ENCODE measurements around the gene RRAGC.

RRAGC gene

GRCh38 chr1:38790422-38791163 lies 69.0 kb downstream of the RRAGC start:
- no peak overlapping the region for H3K4me3 ChIP-seq
- no peak overlapping the region for H3K27ac ChIP-seq

DNA sequence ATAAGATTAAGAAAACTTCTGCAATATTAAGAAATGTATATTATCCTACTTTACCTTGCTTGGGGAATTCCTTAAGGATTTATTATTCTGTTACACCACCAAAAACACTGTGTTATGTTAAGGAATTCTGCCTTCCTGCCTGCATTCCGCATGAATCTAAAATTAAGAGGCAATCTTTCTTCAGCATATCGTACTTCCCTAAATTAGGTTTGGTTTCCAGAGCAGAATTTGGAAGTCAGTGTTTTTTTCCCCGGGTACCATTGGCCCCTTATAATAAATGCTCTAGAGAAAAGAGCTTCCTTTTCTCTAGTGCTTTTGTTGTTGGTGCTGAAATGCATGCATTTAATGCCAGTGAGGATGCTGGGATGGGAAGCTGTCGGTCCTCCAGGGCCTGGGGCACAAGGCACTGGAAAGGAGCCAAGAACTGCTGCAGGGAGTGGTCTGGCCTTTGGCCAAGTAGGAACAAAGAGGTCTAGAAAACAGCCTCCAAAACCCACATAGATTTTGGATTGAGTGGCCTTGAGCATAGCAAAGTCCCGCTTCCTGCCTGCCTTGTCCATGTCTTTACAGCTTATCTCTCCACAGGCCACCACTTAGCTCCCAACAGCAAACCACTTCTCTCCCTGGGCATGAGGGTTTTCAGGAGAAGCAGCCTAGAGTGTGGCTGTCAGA lies 69.9 kb downstream of the RRAGC start:
- no peak overlapping the region for H3K27ac ChIP-seq
- no peak overlapping the region for H3K4me3 ChIP-seq

DNA sequence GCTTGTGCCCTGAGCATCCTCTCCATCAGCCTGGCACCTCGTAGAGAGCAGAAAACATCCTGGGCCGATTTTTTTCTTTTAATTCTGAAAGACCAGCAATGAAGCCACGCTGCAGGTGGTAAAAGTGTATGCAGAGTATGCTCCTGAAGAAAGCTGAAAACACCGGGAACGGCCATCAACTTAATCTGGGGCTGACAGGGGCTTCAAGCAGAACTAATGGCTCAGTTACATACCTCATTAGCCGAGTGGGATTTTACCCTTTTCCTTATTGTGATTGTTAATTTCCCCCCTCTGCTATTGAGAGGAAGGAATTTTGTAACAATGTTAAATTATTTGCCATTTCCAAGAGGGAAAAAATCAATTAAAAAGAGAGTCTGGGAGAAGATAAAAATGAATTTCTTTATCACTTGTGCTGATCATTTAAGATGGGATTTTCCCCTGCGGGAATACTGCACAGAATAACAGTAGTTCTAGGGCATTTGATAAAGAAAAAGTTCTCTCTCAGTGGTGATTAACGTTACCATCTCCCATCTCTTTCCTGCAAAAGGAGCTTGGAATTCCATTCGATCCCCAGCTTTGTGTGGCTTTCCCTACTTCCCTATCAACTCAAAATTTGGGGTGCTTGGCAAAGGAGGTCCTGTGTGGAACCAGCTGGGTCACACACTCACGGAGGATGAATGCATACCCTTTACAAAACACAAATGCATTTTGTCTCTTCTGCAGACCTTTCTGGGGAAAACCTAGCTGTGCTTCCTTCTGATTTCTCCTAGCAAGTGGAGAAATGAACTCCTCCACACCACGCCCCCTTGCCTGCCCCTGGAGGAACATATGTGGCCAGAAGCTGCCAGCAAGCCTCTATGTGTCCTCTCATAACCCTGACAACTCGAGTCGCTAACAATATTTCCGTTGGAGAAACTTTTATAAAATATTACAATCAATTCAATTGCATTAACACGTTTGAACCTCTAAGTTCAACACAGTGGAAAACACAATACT lies 70.9 kb downstream of the RRAGC start:
- H3K27ac ChIP-seq: no peak overlapping the region
- no peak overlapping the region for H3K4me3 ChIP-seq

Measured in skin epidermis (tissue), 12 donors.